OCI-LY1 (cell line): ENCODE measurements around the gene ROBO1.
"Not testable (repeated sequence)": the region's sequence is repeated elsewhere in the genome, so short reads cannot be mapped to it uniquely, and the experiment has no call there.

Source experiments
- H2AFZ ChIP-seq: fragments of 200-600 bp; sonication (generic), shearing (Covaris generic); 2 replicates; pipeline ENCODE4 v1.6.0; 2014; ENCODE audit warnings: antibody characterized with exemption, mild to moderate bottlenecking, low read length
- H3F3A ChIP-seq: fragments of 200-600 bp; sonication (generic), shearing (Covaris generic); 2 replicates; pipeline ENCODE4 v1.6.0; 2014; ENCODE audit warnings: mild to moderate bottlenecking, antibody characterized with exemption, low read length, moderate library complexity; ENCODE audit not compliant: insufficient read depth
- H3K27ac ChIP-seq: fragments of 200-600 bp; sonication (generic); 2 replicates; pipeline ENCODE4 v1.5.1; 2014; ENCODE audit warnings: low read length, mixed run types, mild to moderate bottlenecking, low read depth; ENCODE audit not compliant: poor library complexity, severe bottlenecking
- H3K27me3 ChIP-seq: fragments of 200-600 bp; sonication (generic); 2 replicates; pipeline ENCODE4 v1.6.0; 2014; ENCODE audit warnings: antibody characterized with exemption, mild to moderate bottlenecking, low read length, moderate library complexity; ENCODE audit not compliant: insufficient read depth
- H3K36me3 ChIP-seq: fragments of 200-600 bp; sonication (generic); 2 replicates; pipeline ENCODE4 v1.6.1; 2014; ENCODE audit warnings: mild to moderate bottlenecking, antibody characterized with exemption, low read length, moderate library complexity, mixed read lengths; ENCODE audit not compliant: insufficient read depth
- H3K4me1 ChIP-seq: fragments of 200-600 bp; sonication (generic); 2 replicates; pipeline ENCODE4 v1.5.1; 2014; ENCODE audit warnings: mild to moderate bottlenecking, low read length, moderate library complexity; ENCODE audit not compliant: insufficient read depth, severe bottlenecking
- H3K4me2 ChIP-seq: fragments of 200-600 bp; sonication (generic), shearing (Covaris generic); 2 replicates; pipeline ENCODE4 v1.6.1; 2014; ENCODE audit warnings: low read length
- H3K4me3 ChIP-seq: fragments of 200-600 bp; sonication (generic); 2 replicates; pipeline ENCODE4 v1.5.1; 2014; ENCODE audit warnings: low read length, low read depth, mild to moderate bottlenecking, mixed read lengths; ENCODE audit not compliant: poor library complexity, severe bottlenecking
- H3K79me2 ChIP-seq: fragments of 200-600 bp; shearing (Covaris generic); 2 replicates; pipeline ENCODE4 v1.6.1; 2016; ENCODE audit warnings: mixed run types, low read length, mixed read lengths; ENCODE audit not compliant: insufficient read depth
- H3K9ac ChIP-seq: fragments of 200-600 bp; sonication (generic), shearing (Covaris generic); 2 replicates; pipeline ENCODE4 v1.6.1; 2014; ENCODE audit warnings: mild to moderate bottlenecking, low read length, mixed read lengths
- H3K9me2 ChIP-seq: fragments of 200-600 bp; sonication (generic), shearing (Covaris generic); 2 replicates; pipeline ENCODE4 v1.6.1; 2014; ENCODE audit warnings: low read depth, mild to moderate bottlenecking, low read length, mixed read lengths
- H3K9me3 ChIP-seq: fragments of 200-600 bp; shearing (Covaris generic); 2 replicates; pipeline ENCODE4 v1.6.1; 2014; ENCODE audit warnings: low read length, mixed read lengths
- H4K20me1 ChIP-seq: fragments of 200-600 bp; sonication (generic), shearing (Covaris generic); 2 replicates; pipeline ENCODE4 v1.6.0; 2016; ENCODE audit warnings: mild to moderate bottlenecking, low read length; ENCODE audit not compliant: insufficient read depth
- CTCF ChIP-seq: fragments of 200-600 bp; sonication (generic), shearing (Covaris generic); IDR thresholded peaks from 2 replicates; pipeline ENCODE4 v1.5.1; 2017; ENCODE audit warnings: mild to moderate bottlenecking, antibody characterized with exemption, low read length, moderate library complexity, mixed read lengths
- EZH2 ChIP-seq: fragments of 200-600 bp; sonication (generic), shearing (Covaris generic); IDR thresholded peaks from 2 replicates; pipeline ENCODE4 v1.8.0; 2017; ENCODE audit warnings: borderline replicate concordance, mixed run types, mild to moderate bottlenecking, antibody characterized with exemption, low read length, moderate library complexity, mixed read lengths

The ROBO1 gene

DNA sequence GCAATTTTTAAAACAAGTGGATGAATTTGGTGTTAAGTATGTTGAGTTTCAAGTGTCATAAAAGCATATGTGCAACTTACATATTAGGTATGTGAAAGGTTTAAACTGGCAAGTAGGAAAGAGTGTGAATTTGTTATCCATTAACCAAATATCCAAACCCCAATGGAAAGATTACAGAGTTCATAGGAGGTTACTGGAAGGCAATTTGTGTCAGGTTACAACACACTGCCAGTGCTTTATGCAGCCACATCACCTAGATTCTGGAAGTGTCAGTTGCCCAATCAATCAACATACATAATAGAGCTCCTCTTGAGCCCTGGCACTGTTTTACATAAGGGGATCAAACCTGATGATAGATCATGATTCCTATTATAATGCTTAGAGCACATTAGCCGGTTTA, 261.0 kb downstream of the ROBO1 start:
- TF ChIP-seq CTCF (no peak), EZH2 (no peak)
- Histone ChIP-seq H4K20me1 (no peaks in the 10 kb centered on the region), H3K9me3 (no peaks in the 10 kb centered on the region), H3K27me3 (no peaks in the 10 kb centered on the region), H3K4me3 (no peak overlapping the region), H3K79me2 (no peaks in the 10 kb centered on the region), H3K4me2 (no peak overlapping the region), H2AFZ (no peak overlapping the region), H3K9ac (no peak overlapping the region), H3K36me3 (no peaks in the 10 kb centered on the region), H3K4me1 (no peaks in the 10 kb centered on the region), H3K27ac (no peak overlapping the region), H3K9me2 (no peaks in the 10 kb centered on the region), H3F3A (no peaks in the 10 kb centered on the region)

DNA sequence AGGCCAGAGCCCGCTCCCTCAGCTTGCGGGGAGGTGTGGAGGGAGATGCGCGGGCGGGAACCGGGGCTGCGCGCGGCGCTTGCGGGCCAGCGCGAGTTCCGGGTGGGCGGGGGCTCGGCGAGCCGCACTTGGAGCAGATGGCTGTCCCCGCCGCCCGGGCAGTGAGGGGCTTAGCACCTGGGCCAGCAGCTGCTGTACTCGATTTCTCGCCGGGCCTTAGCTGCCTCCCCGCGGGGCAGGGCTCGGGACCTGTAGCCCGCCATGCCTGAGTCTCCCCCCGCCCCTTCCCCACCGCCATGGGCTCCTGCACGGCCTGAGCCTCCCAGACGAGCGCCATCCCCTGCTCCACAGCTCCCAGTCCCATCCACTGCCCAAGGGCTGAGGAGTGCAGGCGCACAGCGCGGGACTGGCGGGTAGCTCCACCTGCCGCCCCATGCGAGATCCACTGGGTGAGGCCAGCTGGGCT, 265.5 kb downstream of the ROBO1 start:
- H3K9me2 ChIP-seq = not testable (repeated sequence)

DNA sequence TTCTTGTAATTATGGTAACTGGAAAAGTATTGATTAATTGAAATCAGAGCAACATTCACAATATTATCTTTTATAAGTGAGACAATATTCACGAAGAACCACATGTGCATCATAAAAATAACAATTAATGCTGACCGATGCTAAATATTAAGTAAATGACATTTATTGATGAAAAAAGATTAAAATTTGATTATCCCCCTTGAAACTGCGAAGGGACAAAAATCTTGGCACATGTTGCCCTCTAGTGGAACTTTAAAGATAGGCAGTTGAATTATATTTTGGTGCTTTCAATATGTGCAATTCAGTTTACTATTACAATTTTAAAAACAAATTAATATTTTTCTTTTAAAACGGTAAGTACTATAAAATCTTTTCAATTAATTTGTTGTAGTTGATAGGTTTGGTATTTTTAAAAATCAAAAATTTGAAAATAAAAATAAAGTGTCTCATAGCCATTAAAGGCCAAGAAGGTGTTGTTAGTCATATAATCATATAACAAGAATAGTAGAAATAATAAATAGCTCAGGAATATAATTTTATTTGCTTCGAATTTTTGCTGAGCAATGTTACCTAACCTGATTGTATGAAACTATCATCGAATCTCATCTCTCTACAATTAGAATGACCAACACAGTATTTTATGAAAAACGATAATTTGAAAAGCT, 270.2 kb downstream of the ROBO1 start:
- H3K4me3 ChIP-seq = no peak overlapping the region
- no peak overlapping the region for H2AFZ ChIP-seq
- H3F3A ChIP-seq = no peaks in the 10 kb centered on the region
- no peaks in the 10 kb centered on the region for H3K36me3 ChIP-seq
- H3K4me2 ChIP-seq = no peak overlapping the region
- no peaks in the 10 kb centered on the region for H3K79me2 ChIP-seq
- H3K9me3 ChIP-seq = no peaks in the 10 kb centered on the region
- no peak overlapping the region for H3K9ac ChIP-seq
- H3K27me3 ChIP-seq = no peaks in the 10 kb centered on the region
- no peak overlapping the region for H3K27ac ChIP-seq
- no peaks in the 10 kb centered on the region for H4K20me1 ChIP-seq
- H3K9me2 ChIP-seq = no peaks in the 10 kb centered on the region
- TF ChIP-seq EZH2 (no peak), CTCF (peak; percentile 53)
- no peaks in the 10 kb centered on the region for H3K4me1 ChIP-seq

More for the DNA sequence above, 265.5 kb downstream of the ROBO1 start:
- not testable (repeated sequence) for H4K20me1 ChIP-seq, H3K36me3 ChIP-seq, H3F3A ChIP-seq, H3K4me1 ChIP-seq, H3K79me2 ChIP-seq, H3K4me3 ChIP-seq, H3K27ac ChIP-seq, H3K9me3 ChIP-seq, H3K9ac ChIP-seq, H3K4me2 ChIP-seq, H3K27me3 ChIP-seq, H2AFZ ChIP-seq

DNA sequence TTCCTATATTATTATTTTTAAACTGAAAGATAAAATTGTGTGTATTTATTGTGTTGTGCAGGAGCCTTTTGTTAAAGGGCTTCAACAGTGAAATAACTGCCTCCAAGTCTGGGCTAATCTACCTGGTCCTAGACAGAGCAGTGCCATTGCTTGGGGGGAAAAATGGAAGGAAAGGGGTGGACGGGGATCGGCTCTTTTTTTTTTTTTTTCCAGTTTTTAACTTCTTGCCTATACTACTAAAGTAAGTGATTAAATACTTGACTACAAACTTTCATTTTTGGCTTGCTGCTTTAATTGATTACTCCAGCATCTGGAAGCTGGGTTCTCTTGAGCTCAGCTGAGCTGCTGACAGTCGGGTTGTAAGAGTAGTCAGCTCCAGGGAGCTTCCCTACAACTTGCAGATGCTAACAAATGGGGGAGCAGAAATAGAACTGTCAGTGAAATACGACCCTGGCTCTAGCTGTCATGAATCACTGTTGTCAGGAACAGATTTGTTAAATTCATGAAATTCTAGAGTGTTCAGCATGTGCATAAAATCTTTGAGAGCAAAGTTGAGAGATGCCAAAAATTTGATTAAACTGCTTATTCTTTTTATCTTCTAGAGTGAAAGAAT, 276.7 kb downstream of the ROBO1 start:
- TF ChIP-seq EZH2 (no peak), CTCF (no peak)
- H2AFZ ChIP-seq = no peak overlapping the region
- no peak overlapping the region for H3K27ac ChIP-seq
- no peaks in the 10 kb centered on the region for H3K27me3 ChIP-seq
- H3K9me2 ChIP-seq = no peaks in the 10 kb centered on the region
- no peaks in the 10 kb centered on the region for H3F3A ChIP-seq
- no peaks in the 10 kb centered on the region for H3K4me1 ChIP-seq
- H3K36me3 ChIP-seq = no peaks in the 10 kb centered on the region
- H3K9me3 ChIP-seq = no peaks in the 10 kb centered on the region
- no peaks in the 10 kb centered on the region for H4K20me1 ChIP-seq
- H3K4me3 ChIP-seq = no peak overlapping the region
- H3K4me2 ChIP-seq = no peak overlapping the region
- H3K9ac ChIP-seq = no peak overlapping the region
- H3K79me2 ChIP-seq = no peaks in the 10 kb centered on the region
